MCF 10A (cell line): ENCODE data around the gene DPEP2. TPM values are rescaled to one million over a fixed set of nuclear protein-coding genes. Genes with fewer than 3 reads are reported as not detected.
A peak's percentile ranks its signal among the peaks of the same experiment; 100 is the strongest.

Experiments used
- BruUV-seq: library from RNA; stranded (reverse); fragments of 400-500 nt; replicated peaks from 2 replicates; lab custom pipeline; 2021; lab: Mats Ljungman, UMichigan
- CTCF ChIA-PET: fragments of 300-600 bp; sonication (Branson Sonifier 250); formaldehyde crosslinking; extraction: SDS; loops from one replicate; lab custom pipeline; 2021; ENCODE audit warnings: antibody characterized with exemption, inconsistent platforms; lab: Yijun Ruan, JAX
- POLR2A ChIA-PET: fragments of 300-600, 350-650 bp; sonication (Branson Sonifier 250); formaldehyde crosslinking; extraction: SDS; loops from one replicate; lab custom pipeline; 2020; ENCODE audit warnings: antibody characterized with exemption, inconsistent platforms; lab: Yijun Ruan, JAX
- DNase-seq: peaks from one replicate; pipeline ENCODE4 v3.0.0-alpha.2; 2018; ENCODE audit not compliant: unreplicated experiment
- H3K27ac Mint-ChIP-seq: one replicate; pipeline ENCODE4 v1.8.0; 2022; ENCODE audit warnings: mild to moderate bottlenecking, low read depth, mixed read lengths; ENCODE audit not compliant: unreplicated experiment
- H3K27me3 Mint-ChIP-seq: one replicate; pipeline ENCODE4 v1.8.0; 2022; ENCODE audit warnings: mixed read lengths; ENCODE audit not compliant: insufficient read depth, unreplicated experiment
- H3K36me3 Mint-ChIP-seq: one replicate; pipeline ENCODE4 v1.8.0; 2022; ENCODE audit warnings: mild to moderate bottlenecking, moderate library complexity, mixed read lengths; ENCODE audit not compliant: insufficient read depth, unreplicated experiment
- H3K4me1 Mint-ChIP-seq: one replicate; pipeline ENCODE4 v1.8.0; 2022; ENCODE audit warnings: mixed read lengths; ENCODE audit not compliant: insufficient read depth, unreplicated experiment
- H3K4me3 Mint-ChIP-seq: one replicate; pipeline ENCODE4 v1.8.0; 2022; ENCODE audit warnings: mild to moderate bottlenecking, moderate library complexity, mixed read lengths; ENCODE audit not compliant: unreplicated experiment
- H3K9me3 Mint-ChIP-seq: one replicate; pipeline ENCODE4 v1.8.0; 2022; ENCODE audit warnings: mixed read lengths; ENCODE audit not compliant: unreplicated experiment
- intact Hi-C: fragments of 100-400 bp; cut with micrococcal nuclease; formaldehyde crosslinking; loops from 2 replicates; pipeline ENCODE4 v1.14.1; 2022
- total RNA-seq: library from RNA; stranded (reverse); gene quantifications from 2 replicates; pipeline ENCODE4 v1.2.3, GENCODE V29; 2022
- TF ChIP-seq, protein P1 (sequence below): fragments of 200-600 bp; IDR thresholded peaks from one replicate; pipeline ENCODE4 v1.8.0; 2022; ENCODE audit warnings: antibody characterized with exemption, mild to moderate bottlenecking; ENCODE audit not compliant: unreplicated experiment

The DPEP2 gene
- total RNA-seq, 1 experiment from 2014 or later = not detected

DNA sequence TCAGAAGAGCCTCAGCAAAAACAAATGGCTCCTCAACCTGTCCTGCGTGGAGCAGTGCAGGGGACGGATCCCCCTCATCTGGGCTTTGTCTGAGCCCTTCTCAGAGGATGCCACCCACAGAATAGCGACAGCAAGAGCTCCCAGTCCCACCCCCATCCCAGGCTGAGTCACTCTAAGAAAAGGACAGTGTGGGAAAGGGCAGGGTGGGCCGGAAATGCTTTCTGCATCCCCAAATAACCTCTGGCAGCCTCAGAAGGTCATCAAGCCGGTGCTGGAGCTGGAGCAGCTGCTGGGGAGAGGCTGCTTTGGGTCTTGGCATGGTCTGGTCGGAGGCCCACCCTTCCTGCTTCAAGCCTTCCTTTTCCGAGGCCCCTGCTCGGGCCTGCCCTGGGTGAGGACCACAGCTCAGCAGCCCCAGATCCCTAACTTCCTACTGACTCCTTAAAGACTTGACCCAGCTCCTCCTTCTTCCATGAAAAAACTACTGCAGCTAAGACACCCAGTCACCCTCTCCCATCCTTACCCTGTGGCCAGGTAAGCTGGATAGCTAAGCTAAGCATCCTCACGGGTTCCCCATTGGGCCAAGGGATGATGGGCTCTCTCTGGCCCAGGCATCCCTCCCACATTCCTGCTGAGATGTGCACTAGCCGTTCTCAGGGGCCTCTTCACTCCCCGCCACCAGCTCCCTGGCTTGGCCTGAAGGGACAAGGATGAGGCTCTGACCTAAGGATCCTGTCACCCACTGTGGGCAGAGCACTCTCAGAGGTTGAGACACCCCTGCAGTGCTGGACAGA is 39.6 kb downstream of the DPEP2 start:
- no peaks in the 10 kb centered on the region for H3K27me3 Mint-ChIP-seq
- no peaks in the 10 kb centered on the region for H3K9me3 Mint-ChIP-seq
- ChIA-PET CTCF (interaction anchor here (0.9 to 1.3 kb wide), 4 partner anchors 18 to 143 kb away, joined by 3 to 6 read pairs (median 3); no protein-coding TSS in a partner anchor), POLR2A (interaction anchor here (0.6 to 4.4 kb wide), 8 partner anchors 13 to 114 kb away, joined by 3 to 45 read pairs (median 3); partner anchors contain the start of gene PSMB10)
- H3K4me3 Mint-ChIP-seq = no peak overlapping the region
- peak; percentile 67 for DNase-seq
- intact Hi-C loops = no loop called here
- H3K27ac Mint-ChIP-seq = no peak overlapping the region
- TF ChIP-seq, protein P1, sequence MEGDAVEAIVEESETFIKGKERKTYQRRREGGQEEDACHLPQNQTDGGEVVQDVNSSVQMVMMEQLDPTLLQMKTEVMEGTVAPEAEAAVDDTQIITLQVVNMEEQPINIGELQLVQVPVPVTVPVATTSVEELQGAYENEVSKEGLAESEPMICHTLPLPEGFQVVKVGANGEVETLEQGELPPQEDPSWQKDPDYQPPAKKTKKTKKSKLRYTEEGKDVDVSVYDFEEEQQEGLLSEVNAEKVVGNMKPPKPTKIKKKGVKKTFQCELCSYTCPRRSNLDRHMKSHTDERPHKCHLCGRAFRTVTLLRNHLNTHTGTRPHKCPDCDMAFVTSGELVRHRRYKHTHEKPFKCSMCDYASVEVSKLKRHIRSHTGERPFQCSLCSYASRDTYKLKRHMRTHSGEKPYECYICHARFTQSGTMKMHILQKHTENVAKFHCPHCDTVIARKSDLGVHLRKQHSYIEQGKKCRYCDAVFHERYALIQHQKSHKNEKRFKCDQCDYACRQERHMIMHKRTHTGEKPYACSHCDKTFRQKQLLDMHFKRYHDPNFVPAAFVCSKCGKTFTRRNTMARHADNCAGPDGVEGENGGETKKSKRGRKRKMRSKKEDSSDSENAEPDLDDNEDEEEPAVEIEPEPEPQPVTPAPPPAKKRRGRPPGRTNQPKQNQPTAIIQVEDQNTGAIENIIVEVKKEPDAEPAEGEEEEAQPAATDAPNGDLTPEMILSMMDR = no peak
- H3K4me1 Mint-ChIP-seq = peaks cover 42% of the 10 kb centered on the region
- H3K36me3 Mint-ChIP-seq = peaks cover 79% of the 10 kb centered on the region
- BruUV-seq = no TSS peak

DNA sequence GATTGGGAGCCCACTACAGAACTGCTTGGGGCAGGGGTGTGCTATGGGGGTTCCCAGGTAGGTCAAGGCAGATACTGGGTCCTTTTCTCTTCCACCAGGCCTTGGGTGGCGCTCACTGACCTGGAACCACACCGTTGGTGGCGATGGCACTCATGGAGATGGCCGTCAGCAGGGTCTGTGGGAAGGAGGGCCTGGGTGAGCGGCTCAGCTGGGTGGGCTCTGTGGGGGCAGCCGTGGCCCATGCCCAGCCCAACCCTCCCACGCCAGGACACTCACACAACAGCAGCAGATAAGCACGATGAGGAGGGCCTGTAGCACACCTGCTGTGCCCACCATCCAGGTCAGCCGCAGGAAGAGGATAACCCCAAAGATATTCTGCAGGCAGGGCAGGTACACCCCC is 41.7 kb downstream of the DPEP2 start:
- Mint-ChIP-seq H3K27ac (no peak overlapping the region), H3K27me3 (no peaks in the 10 kb centered on the region), H3K9me3 (no peaks in the 10 kb centered on the region), H3K36me3 (peaks cover 84% of the 10 kb centered on the region), H3K4me1 (peaks cover 34% of the 10 kb centered on the region), H3K4me3 (no peak overlapping the region)
- intact Hi-C loops = no loop called here
- POLR2A ChIA-PET = interaction anchor here (0.6 to 1.4 kb wide), 3 partner anchors 9 to 714 kb away, joined by 3 to 5 read pairs (median 3); no protein-coding TSS in a partner anchor
- BruUV-seq = no TSS peak
- TF ChIP-seq, protein P1 = no peak
- CTCF ChIA-PET = interaction anchor here (0.7 to 1.2 kb wide), 2 partner anchors 11 to 24 kb away, joined by 3 read pairs; no protein-coding TSS in a partner anchor
- no peak for DNase-seq

DNA sequence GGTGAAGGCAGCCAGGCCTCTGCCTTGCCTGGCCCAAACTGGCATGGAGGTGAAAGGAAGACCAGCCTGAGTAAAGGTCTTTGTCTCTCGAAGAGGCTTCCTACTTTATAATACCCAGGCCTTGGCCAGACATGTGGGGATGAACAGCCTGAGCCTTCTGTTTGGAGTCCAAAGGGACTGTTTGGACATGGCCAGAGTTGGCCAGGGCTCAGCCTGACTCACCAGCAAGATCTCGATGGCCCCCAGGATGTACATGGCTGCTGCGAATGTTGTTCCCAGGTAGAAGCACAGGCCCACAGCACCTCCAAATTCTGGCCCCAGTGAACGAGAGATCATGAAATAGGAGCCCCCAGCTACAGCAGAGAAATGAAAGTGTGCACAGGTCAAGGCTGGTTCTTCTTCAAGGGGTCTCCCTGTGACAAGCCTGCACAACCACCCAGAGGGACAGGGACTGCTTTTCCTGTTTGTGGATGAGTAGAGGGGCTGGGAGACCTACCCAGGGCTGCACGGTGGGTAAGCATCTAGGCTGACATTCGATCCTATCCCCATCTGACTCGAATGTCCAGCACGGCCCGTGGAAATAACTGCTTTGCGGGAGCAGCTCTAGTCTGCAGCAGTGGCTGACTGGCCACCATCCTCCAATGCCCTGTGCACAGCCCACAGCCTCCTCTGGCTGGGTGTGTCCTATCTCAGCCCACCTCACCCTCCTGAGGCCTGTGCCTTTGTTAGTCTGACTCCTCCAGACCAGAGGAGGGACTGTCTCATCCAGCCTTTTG is 44.7 kb downstream of the DPEP2 start:
- H3K9me3 Mint-ChIP-seq = no peaks in the 10 kb centered on the region
- BruUV-seq = no TSS peak
- no peak overlapping the region for H3K4me3 Mint-ChIP-seq
- DNase-seq = no peak
- no peaks in the 10 kb centered on the region for H3K27me3 Mint-ChIP-seq
- TF ChIP-seq, protein P1 = no peak
- peaks cover 85% of the 10 kb centered on the region for H3K36me3 Mint-ChIP-seq
- intact Hi-C loops = no loop called here
- peaks cover 4% of the 10 kb centered on the region for H3K4me1 Mint-ChIP-seq
- H3K27ac Mint-ChIP-seq = no peak overlapping the region
- CTCF ChIA-PET = interaction anchor here (0.7 to 1.0 kb wide), 2 partner anchors 13 to 121 kb away, joined by 3 to 4 read pairs; no protein-coding TSS in a partner anchor
- POLR2A ChIA-PET = interaction anchor here (1.1 to 1.6 kb wide), 4 partner anchors 8 to 18 kb away, joined by 3 to 10 read pairs (median 5); partner anchors contain the start of gene PSMB10
